GM12892 (cell line): Measurements from ENCODE around the gene CXCL8.

Experiments used
- POLR2AphosphoS5 ChIP-seq: IDR thresholded peaks from 2 replicates; pipeline ENCODE4 v1.6.1; 2011; ENCODE audit warnings: low read depth, low read length, control low read depth
- TAF1 ChIP-seq: IDR thresholded peaks from 2 replicates; pipeline ENCODE4 v1.6.1; 2011; ENCODE audit warnings: low read depth, mild to moderate bottlenecking, control low read depth, low read length, borderline replicate concordance

DNA sequence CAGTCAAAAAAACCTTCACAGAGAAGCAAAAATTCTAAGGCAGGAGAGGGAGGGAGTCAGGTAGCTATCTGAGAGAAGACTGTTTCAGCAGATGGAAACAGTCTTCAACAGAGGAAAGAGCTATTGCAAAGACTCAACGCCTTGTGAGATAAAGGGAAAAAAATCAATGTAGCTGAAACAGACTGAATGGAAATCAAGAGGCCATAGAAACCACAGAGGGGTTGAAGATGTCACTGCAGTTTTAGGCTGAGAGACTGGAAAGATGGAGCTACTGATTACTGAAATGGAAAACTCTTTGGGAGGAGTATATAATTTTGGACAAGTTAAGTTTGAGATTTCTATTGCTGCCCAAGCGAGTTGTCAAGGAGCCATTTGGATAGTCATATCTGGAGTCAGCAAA lies 28.4 kb upstream of the CXCL8 start:
- TF ChIP-seq TAF1 (no peak), POLR2AphosphoS5 (no peak)
